Choroid plexus epithelial cell (primary cell): ENCODE results near the gene GEN1.

Source experiments
- DNase-seq: peaks from one replicate; pipeline ENCODE4 v3.0.0-alpha.2; 2010; ENCODE audit warnings: low read depth
- H3K4me3 ChIP-seq: 2 replicates; pipeline ENCODE4 v1.5.1; 2011; ENCODE audit warnings: low read depth, mild to moderate bottlenecking, control low read depth, low read length, moderate library complexity
- TF ChIP-seq, protein P1 (sequence below): conservative IDR thresholded peaks from 2 replicates; pipeline ENCODE4 v1.5.1; 2011; ENCODE audit warnings: low read depth, mild to moderate bottlenecking, control low read depth, inconsistent platforms, low read length, moderate library complexity

The GEN1 gene

GRCh38 chr2:17717666-17718065 lies 36.3 kb upstream of the GEN1 start:
- no peak for DNase-seq
- TF ChIP-seq, protein P1, sequence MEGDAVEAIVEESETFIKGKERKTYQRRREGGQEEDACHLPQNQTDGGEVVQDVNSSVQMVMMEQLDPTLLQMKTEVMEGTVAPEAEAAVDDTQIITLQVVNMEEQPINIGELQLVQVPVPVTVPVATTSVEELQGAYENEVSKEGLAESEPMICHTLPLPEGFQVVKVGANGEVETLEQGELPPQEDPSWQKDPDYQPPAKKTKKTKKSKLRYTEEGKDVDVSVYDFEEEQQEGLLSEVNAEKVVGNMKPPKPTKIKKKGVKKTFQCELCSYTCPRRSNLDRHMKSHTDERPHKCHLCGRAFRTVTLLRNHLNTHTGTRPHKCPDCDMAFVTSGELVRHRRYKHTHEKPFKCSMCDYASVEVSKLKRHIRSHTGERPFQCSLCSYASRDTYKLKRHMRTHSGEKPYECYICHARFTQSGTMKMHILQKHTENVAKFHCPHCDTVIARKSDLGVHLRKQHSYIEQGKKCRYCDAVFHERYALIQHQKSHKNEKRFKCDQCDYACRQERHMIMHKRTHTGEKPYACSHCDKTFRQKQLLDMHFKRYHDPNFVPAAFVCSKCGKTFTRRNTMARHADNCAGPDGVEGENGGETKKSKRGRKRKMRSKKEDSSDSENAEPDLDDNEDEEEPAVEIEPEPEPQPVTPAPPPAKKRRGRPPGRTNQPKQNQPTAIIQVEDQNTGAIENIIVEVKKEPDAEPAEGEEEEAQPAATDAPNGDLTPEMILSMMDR, result no peak
- no peak overlapping the region for H3K4me3 ChIP-seq

DNA sequence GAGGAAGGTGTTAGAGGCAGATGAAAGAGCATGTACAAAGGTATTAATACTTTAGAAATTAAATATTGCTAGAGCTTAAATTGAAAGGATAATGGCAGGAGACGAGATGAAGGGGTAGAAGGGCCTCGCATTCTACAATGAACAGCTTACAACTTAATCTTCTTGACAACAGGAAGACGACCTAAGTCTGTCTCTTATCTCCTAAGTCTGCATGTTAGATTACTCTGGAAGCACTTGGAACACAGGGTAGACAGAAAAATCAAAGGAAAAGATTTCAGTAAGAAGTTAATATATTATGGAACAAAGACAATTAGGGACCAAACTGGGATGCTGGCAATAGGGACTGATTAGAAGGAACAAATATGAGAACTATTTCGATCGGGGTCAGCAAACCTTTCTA lies 35.2 kb upstream of the GEN1 start:
- no peak overlapping the region for H3K4me3 ChIP-seq
- TF ChIP-seq, protein P1, result no peak
- no peak for DNase-seq

- peak; percentile 56 for DNase-seq
- TF ChIP-seq, protein P1, result peak; percentile 71
- no peak overlapping the region for H3K4me3 ChIP-seq
Observed at GRCh38 chr2:17719562-17720371, 34.2 kb upstream of the GEN1 start.

- no peak overlapping the region for H3K4me3 ChIP-seq
- no peak for DNase-seq
- TF ChIP-seq, protein P1, result no peak
Observed at GRCh38 chr2:17728210-17728609, 25.7 kb upstream of the GEN1 start.

- TF ChIP-seq, protein P1, result no peak
- H3K4me3 ChIP-seq, result no peak overlapping the region
- no peak for DNase-seq
Observed at GRCh38 chr2:17729880-17730279, 24.1 kb upstream of the GEN1 start.

- no peak for DNase-seq
- TF ChIP-seq, protein P1, result no peak
- no peak overlapping the region for H3K4me3 ChIP-seq
Observed at GRCh38 chr2:17733599-17733998, 20.3 kb upstream of the GEN1 start.

DNA sequence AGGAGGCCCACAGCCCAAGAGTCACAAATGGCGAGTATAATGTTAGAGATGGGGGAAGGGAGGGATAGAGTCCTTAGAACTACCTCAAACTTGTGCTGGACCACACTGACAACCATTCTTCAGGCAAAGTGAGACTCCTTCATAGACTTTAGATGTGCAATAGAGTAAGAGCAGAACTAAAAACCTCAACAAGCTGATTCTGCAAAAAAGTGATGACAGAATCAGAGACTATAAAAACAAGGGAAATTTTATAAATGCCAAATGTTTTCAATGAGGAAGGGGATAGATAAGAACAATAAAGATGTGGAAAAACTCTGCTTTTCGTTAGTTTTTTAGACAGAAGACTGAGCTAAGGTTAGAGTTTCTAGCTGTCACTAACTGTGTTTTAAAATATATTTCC lies 18.1 kb upstream of the GEN1 start:
- H3K4me3 ChIP-seq, result no peak overlapping the region
- TF ChIP-seq, protein P1, result no peak
- no peak for DNase-seq
